Neural crest cell (in vitro differentiated cells): ENCODE measurements around the gene SOD2. TPM values are rescaled to one million over a fixed set of nuclear protein-coding genes. Genes with fewer than 3 reads are reported as not detected.
"Not testable (repeated sequence)": the region's sequence is repeated elsewhere in the genome, so short reads cannot be mapped to it uniquely, and the experiment has no call there.

Experiments used
- DNase-seq: peaks from one replicate; pipeline ENCODE4 v3.0.0; 2021; ENCODE audit warnings: low read depth, mixed read lengths, low spot score
- H3K27ac Mint-ChIP-seq: one replicate; pipeline ENCODE4 v1.8.0; 2021; ENCODE audit warnings: mild to moderate bottlenecking, mixed read lengths; ENCODE audit not compliant: unreplicated experiment
- H3K27me3 Mint-ChIP-seq: 2 replicates; pipeline ENCODE4 v1.8.0; 2021; ENCODE audit warnings: low read depth, mild to moderate bottlenecking, mixed read lengths
- H3K36me3 Mint-ChIP-seq: 2 replicates; pipeline ENCODE4 v1.8.0; 2021; ENCODE audit warnings: low read depth, mild to moderate bottlenecking, mixed read lengths
- H3K4me1 Mint-ChIP-seq: 2 replicates; pipeline ENCODE4 v1.8.0; 2021; ENCODE audit warnings: mixed read lengths
- H3K4me3 Mint-ChIP-seq: one replicate; pipeline ENCODE4 v1.8.0; 2021; ENCODE audit warnings: mild to moderate bottlenecking, mixed read lengths
- H3K9me3 Mint-ChIP-seq: 2 replicates; pipeline ENCODE4 v1.8.0; 2021; ENCODE audit warnings: mixed read lengths
- total RNA-seq: library from RNA; stranded (reverse); gene quantifications from 2 replicates; pipeline ENCODE4 v1.2.1, GENCODE V29; 2021
- TF ChIP-seq, protein P1 (sequence below): fragments of 200-600 bp; sonication (generic); conservative IDR thresholded peaks from 2 replicates; pipeline ENCODE4 v1.5.0; 2021; ENCODE audit warnings: antibody characterized with exemption, mild to moderate bottlenecking

Gene SOD2
- total RNA-seq, 1 donor from 2014 or later, result 91.9 TPM

DNA sequence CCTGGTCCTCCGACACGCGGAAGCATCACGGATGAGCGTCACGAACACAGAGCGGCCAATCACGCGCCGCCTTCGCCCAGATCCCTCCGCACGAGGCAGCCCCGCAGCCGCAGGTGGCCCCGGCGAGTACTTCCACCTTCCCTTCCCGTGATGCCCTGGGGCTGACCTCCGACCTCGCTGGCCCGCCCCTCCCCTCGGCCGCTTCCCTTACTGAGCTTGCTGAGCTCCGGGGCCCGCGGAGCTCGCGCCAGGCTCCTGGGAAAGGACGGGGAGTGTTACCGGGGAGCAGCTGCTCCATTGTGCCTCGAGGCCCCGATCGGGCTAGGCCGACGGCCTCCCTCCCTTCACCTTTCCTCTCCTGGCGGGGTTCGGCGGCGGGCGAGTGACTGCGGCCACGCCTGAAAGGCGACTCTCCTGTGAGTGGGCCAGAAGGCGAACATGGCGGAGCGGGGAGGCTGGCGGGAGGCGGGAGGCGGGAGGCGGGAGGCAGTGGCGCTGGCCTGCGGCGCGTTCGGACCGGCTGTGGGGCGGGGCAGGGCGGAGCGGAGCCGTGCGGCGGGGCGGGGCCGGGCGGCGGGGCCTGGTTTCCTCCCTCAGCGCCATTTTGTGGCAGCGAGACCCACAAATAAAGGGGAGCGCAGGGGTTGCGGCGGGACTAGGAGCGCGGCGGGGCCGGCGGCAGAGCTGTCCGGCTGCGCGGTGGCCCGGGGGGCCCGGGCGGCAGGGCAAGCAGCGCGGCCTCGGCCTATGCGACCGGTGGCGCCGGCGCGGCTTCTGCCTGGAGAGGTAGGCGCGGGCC, 34.1 kb upstream of the SOD2 start, which contains the start of gene WTAP:
Gene WTAP, plus strand, starts transcription at position 589 of the 799 bp plus-strand sequence. CDS start 8,760 bp downstream, outside the sequence.
- peak within 1 kb of the TSS; percentile 99 for H3K27ac Mint-ChIP-seq
- H3K27me3 Mint-ChIP-seq, result no peaks in the 10 kb centered on the region
- H3K9me3 Mint-ChIP-seq, result no peaks in the 10 kb centered on the region
- peaks cover 9% of the 10 kb centered on the region for H3K36me3 Mint-ChIP-seq
- DNase-seq, result peak; percentile 95
- peaks cover 43% of the 10 kb centered on the region for H3K4me1 Mint-ChIP-seq
- TF ChIP-seq, protein P1, sequence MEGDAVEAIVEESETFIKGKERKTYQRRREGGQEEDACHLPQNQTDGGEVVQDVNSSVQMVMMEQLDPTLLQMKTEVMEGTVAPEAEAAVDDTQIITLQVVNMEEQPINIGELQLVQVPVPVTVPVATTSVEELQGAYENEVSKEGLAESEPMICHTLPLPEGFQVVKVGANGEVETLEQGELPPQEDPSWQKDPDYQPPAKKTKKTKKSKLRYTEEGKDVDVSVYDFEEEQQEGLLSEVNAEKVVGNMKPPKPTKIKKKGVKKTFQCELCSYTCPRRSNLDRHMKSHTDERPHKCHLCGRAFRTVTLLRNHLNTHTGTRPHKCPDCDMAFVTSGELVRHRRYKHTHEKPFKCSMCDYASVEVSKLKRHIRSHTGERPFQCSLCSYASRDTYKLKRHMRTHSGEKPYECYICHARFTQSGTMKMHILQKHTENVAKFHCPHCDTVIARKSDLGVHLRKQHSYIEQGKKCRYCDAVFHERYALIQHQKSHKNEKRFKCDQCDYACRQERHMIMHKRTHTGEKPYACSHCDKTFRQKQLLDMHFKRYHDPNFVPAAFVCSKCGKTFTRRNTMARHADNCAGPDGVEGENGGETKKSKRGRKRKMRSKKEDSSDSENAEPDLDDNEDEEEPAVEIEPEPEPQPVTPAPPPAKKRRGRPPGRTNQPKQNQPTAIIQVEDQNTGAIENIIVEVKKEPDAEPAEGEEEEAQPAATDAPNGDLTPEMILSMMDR, result no peak
- H3K4me3 Mint-ChIP-seq, result peak within 1 kb of the TSS; percentile 98

DNA sequence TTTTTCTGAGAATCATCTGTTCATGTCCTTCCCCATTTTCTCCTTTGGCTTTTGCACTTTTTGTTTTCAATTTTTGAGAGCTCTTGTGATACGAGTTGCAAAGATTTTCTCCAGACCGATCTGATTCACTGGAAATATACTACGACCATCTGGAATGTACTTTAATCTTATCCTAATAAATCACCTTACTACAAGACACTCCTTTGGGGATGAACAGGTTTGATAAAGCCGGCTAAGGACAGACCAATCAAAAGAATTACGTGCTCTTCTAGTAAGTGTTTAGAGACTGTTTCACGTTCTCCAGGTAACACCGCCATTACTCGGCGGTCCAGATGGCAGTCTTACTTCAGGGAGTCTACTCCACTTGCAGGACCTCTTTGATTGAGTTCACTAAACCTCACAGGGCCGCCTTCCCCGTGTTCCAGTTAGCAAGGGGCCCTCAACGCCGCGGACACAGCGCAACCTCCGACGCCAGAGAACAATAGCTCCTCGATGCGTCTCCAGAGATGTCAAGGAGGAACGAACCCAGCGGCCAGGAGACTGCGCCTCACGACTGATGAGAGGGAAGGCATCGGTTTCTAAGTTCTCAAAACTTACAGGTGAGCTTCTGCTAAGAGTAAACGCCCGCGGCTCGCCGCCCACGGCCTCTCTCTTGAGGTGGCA, 33.3 kb upstream of the SOD2 start:
- Mint-ChIP-seq H3K4me1 (peaks cover 42% of the 10 kb centered on the region), H3K27me3 (no peaks in the 10 kb centered on the region), H3K36me3 (peaks cover 9% of the 10 kb centered on the region), H3K4me3 (peak overlapping the region; percentile 98), H3K9me3 (no peaks in the 10 kb centered on the region), H3K27ac (peak overlapping the region; percentile 99)
- DNase-seq, result no peak
- TF ChIP-seq, protein P1, result no peak

DNA sequence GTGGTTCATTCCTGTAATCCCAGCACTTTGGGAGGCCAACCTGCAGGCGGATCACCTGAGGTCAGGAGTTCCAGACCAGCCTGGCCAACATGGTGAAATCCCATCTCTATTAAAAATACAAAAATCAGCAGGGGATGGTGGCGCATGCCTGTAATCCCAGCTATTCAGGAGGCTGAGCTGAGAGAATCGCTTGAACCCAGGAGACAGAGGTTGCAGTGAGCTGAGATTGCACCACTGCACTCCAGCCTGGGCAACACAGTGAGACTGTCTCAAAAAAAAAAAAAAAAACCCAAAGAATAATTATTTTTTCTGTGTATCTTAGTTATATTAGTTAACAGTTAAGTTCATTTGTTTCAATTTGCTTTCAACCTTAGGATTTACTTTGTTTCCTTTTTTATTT, 32.2 kb upstream of the SOD2 start:
- H3K4me3 Mint-ChIP-seq, result peak overlapping the region; percentile 78
- not testable (repeated sequence) for H3K27me3 Mint-ChIP-seq, H3K9me3 Mint-ChIP-seq, H3K27ac Mint-ChIP-seq, DNase-seq, H3K36me3 Mint-ChIP-seq
- H3K4me1 Mint-ChIP-seq, result peaks cover 33% of the 10 kb centered on the region

DNA sequence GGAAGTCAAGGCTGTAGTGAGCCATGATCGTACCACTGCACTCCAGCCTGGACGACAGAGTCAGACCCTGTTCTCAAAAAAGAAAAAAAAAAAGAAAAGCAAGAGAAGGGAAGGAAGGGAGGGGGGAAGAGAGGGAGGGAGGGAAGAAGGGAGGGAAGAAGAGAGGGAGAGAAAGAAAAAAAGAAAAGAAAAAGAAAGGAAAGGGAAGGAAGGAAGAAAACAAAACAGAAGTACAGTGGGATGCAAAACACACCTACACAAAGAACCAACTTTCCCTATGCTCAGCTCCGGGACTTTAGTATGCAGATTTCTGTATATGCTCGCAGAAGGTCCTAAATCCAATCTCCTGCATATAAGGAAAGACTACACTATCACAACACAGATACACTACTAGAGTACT, 31.7 kb upstream of the SOD2 start:
- Mint-ChIP-seq H3K27ac (no peak overlapping the region), H3K4me3 (peak overlapping the region; percentile 78), H3K9me3 (no peaks in the 10 kb centered on the region), H3K27me3 (no peaks in the 10 kb centered on the region), H3K36me3 (peaks cover 9% of the 10 kb centered on the region), H3K4me1 (peaks cover 29% of the 10 kb centered on the region)
- DNase-seq, result no peak
- TF ChIP-seq, protein P1, result no peak

DNA sequence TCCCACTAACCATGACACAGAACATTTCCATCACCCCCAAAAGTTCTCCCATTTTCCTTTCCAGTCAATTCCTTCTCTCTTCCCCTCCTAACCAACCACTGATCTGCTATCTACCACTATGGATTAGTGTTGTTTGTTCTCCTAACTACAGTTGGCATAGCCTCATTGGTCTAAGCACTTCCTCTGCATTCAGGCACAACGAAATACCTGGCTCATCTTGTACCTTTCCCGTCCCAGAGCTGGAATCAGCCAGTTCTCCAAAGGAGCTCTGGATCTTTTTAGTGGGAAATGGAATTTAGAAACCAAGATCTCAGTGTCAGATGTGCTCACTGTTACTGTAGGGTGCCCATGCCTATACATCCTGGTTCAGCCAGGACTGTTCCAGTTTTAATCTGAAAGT, 30.2 kb upstream of the SOD2 start:
- no peaks in the 10 kb centered on the region for H3K27me3 Mint-ChIP-seq
- DNase-seq, result no peak
- no peak overlapping the region for H3K27ac Mint-ChIP-seq
- H3K4me3 Mint-ChIP-seq, result peak overlapping the region; percentile 13
- TF ChIP-seq, protein P1, result no peak
- H3K9me3 Mint-ChIP-seq, result no peaks in the 10 kb centered on the region
- peaks cover 14% of the 10 kb centered on the region for H3K4me1 Mint-ChIP-seq
- peaks cover 9% of the 10 kb centered on the region for H3K36me3 Mint-ChIP-seq

DNA sequence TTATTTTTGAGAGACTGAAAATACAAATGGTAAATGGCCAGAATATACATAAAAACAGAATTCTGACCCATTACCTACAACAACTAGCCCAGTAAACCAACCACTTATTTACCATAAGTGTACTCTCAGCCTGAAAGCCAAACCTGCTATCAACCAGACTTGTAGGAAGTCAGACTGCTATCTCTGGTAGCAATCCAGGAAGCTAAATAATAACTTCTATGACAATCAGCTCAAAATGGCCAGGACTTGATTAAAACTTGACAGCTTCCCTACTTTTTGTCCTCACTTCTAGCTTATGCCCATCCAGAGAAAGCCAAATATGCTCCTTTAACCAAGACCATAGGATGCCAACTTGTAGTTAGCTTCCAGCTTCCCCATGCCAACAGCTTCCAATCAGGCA, 29.6 kb upstream of the SOD2 start:
- Mint-ChIP-seq H3K27ac (no peak overlapping the region), H3K4me3 (no peak overlapping the region), H3K27me3 (no peaks in the 10 kb centered on the region), H3K9me3 (no peaks in the 10 kb centered on the region), H3K4me1 (peaks cover 11% of the 10 kb centered on the region), H3K36me3 (peaks cover 9% of the 10 kb centered on the region)
- DNase-seq, result no peak
- TF ChIP-seq, protein P1, result no peak

DNA sequence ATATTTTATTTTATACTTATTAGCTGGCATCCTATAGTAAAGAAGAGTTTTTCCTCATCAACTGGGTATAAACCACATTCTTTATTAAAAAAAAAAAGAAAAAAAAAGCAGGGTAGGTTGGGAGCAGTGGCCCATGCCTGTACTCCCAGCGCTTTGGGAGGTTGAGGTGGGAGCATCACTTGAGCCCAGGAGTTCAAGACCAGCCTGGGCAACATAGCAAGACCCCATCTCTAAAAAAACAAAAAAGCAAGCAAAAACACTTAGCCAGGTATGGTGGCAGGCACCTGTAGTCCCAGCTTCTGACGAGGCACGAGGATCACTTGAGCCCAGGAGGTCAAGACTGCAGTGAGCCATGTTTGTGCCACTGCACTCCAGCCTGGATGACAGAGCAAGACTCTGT, 28.9 kb upstream of the SOD2 start:
- not testable (repeated sequence) for H3K27ac Mint-ChIP-seq, H3K9me3 Mint-ChIP-seq, H3K36me3 Mint-ChIP-seq, H3K27me3 Mint-ChIP-seq, DNase-seq, H3K4me3 Mint-ChIP-seq
- peaks cover 11% of the 10 kb centered on the region for H3K4me1 Mint-ChIP-seq
